HepG2 (cell line): ENCODE data around the gene TBC1D30. TPM values are rescaled to one million over a fixed set of nuclear protein-coding genes. Genes with fewer than 3 reads are reported as not detected.

Experiments used
- AHDC1 ChIP-seq: sonication (generic); formaldehyde crosslinking; IDR thresholded peaks from 2 replicates; pipeline ENCODE4 v1.5.1; 2020; ENCODE audit warnings: mild to moderate bottlenecking, missing genetic modification reagents, borderline replicate concordance
- ARID3A ChIP-seq: IDR thresholded peaks from 2 replicates; pipeline ENCODE4 v1.6.1; 2012; ENCODE audit warnings: low read depth, low read length, improper control_type of control experiment
- CEBPB ChIP-seq: IDR thresholded peaks from 2 replicates; pipeline ENCODE4 v1.6.1; 2011; ENCODE audit warnings: low read depth, low read length, improper control_type of control experiment, borderline replicate concordance
- FOSL1 ChIP-seq: sonication (generic); formaldehyde crosslinking; IDR thresholded peaks from 2 replicates; pipeline ENCODE4 v1.9.0; 2021; ENCODE audit warnings: missing genetic modification reagents, borderline replicate concordance
- FOSL2 ChIP-seq: sonication (generic); formaldehyde crosslinking; IDR thresholded peaks from 2 replicates; pipeline ENCODE4 v1.4.0; 2020; ENCODE audit warnings: missing genetic modification reagents
- FOXA3 ChIP-seq: IDR thresholded peaks from 2 replicates; pipeline ENCODE4 v1.6.1; 2016; ENCODE audit warnings: missing genetic modification reagents, missing compliant biosample characterization
- FOXP1 ChIP-seq, 2 experiments: fragments of 450-650 bp in 1 of 2; IDR thresholded peaks; 2 replicates each; pipeline ENCODE4 v1.6.1; 2017 to 2018; ENCODE audit warnings: antibody characterized with exemption in 1 of 2
- GATAD1 ChIP-seq: IDR thresholded peaks from 2 replicates; pipeline ENCODE4 v1.6.1; 2016; ENCODE audit warnings: missing genetic modification reagents, missing compliant biosample characterization
- GATAD2A ChIP-seq: IDR thresholded peaks from 2 replicates; pipeline ENCODE4 v1.6.1; 2016
- PAXIP1 ChIP-seq: sonication (generic); formaldehyde crosslinking; conservative IDR thresholded peaks from 2 replicates; pipeline ENCODE4 v1.4.0; 2020; ENCODE audit warnings: mild to moderate bottlenecking, missing genetic modification reagents, moderate library complexity
- RARA ChIP-seq: IDR thresholded peaks from 2 replicates; pipeline ENCODE4 v1.6.1; 2016; ENCODE audit warnings: missing genetic modification reagents, missing compliant biosample characterization
- SOX5 ChIP-seq: IDR thresholded peaks from 2 replicates; pipeline ENCODE4 v1.6.1; 2016; ENCODE audit warnings: borderline replicate concordance
- TCF7 ChIP-seq: sonication (generic); IDR thresholded peaks from 2 replicates; pipeline ENCODE4 v1.6.1; 2016; ENCODE audit warnings: antibody characterized with exemption, low read depth
- THAP11 ChIP-seq: IDR thresholded peaks from 2 replicates; pipeline ENCODE4 v1.6.1; 2016; ENCODE audit warnings: missing biosample characterization, missing genetic modification reagents
- ZBTB3 ChIP-seq: sonication (generic); formaldehyde crosslinking; IDR thresholded peaks from 2 replicates; pipeline ENCODE4 v1.4.0; 2020; ENCODE audit warnings: low read depth, mild to moderate bottlenecking, moderate library complexity, missing genetic modification reagents, borderline replicate concordance
- polyA plus RNA-seq, 8 experiments: library from polyadenylated mRNA; depleted of rRNA in 3 of 8; stranded (reverse) in 7 of 8; unstranded in 1 of 8; fragments of >200 nt; fragmentation: Illumina TruSeq in 4 of 8; extraction: Trizol in 4 of 8; gene quantifications; 2 replicates each; pipeline versions ENCODE4 v1.2.1 to v1.2.3, GENCODE V29; 2011 to 2016; ENCODE audit warnings: low read depth in 4 of 8, missing spikeins in 1 of 8, mixed read lengths in 1 of 8; ENCODE audit not compliant: insufficient read depth in 1 of 8
- total RNA-seq, 5 experiments: library from RNA; depleted of rRNA; stranded (reverse); fragments of >200 nt; fragmentation: Illumina TruSeq; extraction: Trizol; gene quantifications; 2 replicates each; pipeline ENCODE4 v1.2.3, GENCODE V29; 2016; ENCODE audit warnings: low read depth in 1 of 5

The TBC1D30 gene
- total and polyA plus RNA-seq, 2 of the 13 experiments (the other 11 are each of a cell fraction or from before 2014, with no cell fraction given), result 0.42 to 0.67 TPM

GRCh38 chr12:64797156-64797555, 27.3 kb upstream of the TBC1D30 start (continued):
- TF ChIP-seq PAXIP1 (CRISPR knock-in tag) (peak; percentile 64), ZBTB3 (CRISPR knock-in tag) (peak; percentile 98), FOXP1 (IDR thresholded peaks at IDR 0.05) (no peak), FOXP1 (CRISPR knock-in tag; IDR thresholded peaks at IDR 0.05) (peak; percentile 91), FOSL2 (CRISPR knock-in tag) (peak; percentile 86), GATAD1 (CRISPR knock-in tag) (no peak), FOXA3 (peak; percentile 77; the same call in 1 of the 2 replicates), THAP11 (CRISPR knock-in tag) (0 out of 2 replicates have a peak, but pooled peaks have one; percentile 41), GATAD2A (CRISPR knock-in tag) (peak; percentile 69), ARID3A (peak; percentile 62), TCF7 (peak; percentile 47; the same call in 1 of the 2 replicates), AHDC1 (peak; percentile 53; the same call in 1 of the 2 replicates), CEBPB (peak; percentile 77; the same call in 1 of the 2 replicates), FOSL1 (CRISPR knock-in tag) (0 out of 2 replicates have a peak, but pooled peaks have one; percentile 33), SOX5 (CRISPR knock-in tag) (peak; percentile 26; the same call in 1 of the 2 replicates), RARA (CRISPR knock-in tag) (peak; percentile 36; the same call in 1 of the 2 replicates)
- TF ChIP-seq, all 625 proteins: peak for 24
